ENCODE data around the gene PROKR1. TPM values are rescaled to one million over a fixed set of nuclear protein-coding genes. Genes with fewer than 3 reads are reported as not detected.
"Not testable (repeated sequence)": the region's sequence is repeated elsewhere in the genome, so short reads cannot be mapped to it uniquely, and the experiment has no call there.

The PROKR1 gene
- 0.40 TPM for polyA plus RNA-seq (ENCODE audit: insufficient read length)
- long read RNA-seq, donor 1: 0 reads
- long read RNA-seq, donor 2: 0 reads
- long read RNA-seq, donor 3: 0 reads
- long read RNA-seq, donor 4: 0 reads
- long read RNA-seq, donor 5: 0 reads
- long read RNA-seq, donor 6: 0 reads
- long read RNA-seq, donor 7: 0 reads
- long read RNA-seq, donor 8: 0 reads

DNA sequence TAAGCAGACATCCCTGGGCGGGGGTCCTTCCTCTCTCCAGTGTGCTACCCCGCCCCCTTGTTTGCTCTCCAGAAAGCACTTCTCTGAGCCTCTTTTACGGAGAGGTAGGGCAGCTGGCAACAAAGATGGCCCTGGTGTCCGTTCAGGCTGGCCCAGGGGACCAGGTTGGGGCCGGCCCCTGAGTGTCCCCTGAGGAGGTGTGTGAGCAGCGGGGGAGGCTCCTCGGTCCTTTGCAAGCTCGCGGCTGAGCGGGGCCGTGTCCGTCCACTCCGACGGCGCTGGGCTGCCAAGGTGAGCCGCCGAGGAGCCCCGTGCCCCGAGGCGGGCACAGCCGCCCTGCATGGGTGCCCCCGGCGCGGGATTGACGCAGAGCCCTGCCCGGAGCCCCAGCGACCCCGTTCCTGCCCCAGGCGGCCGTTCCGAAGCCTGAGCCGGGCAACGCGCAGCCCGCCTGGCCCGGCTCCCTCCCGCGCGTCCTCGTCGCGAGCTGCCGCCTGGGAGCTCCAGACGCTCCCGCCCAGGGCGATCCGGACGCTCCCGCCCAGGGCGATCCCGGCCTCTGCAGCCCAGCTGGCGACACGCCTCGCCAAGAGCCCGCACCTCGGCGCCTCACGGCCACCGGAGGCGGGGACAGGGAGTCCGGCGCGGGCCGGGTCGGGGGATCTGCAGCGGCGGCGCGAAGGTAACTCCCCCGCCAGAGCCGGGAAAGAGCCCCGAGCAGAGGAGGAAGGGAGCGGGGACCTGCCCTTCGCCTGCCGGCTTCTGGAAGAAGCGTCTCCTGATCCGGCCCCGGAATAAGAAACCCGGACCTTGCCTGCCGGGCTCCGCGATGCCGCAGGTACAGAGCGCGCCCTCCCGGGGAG, at the start of gene PROKR1:
Gene PROKR1, plus strand, starts transcription at position 569 of the 863 bp plus-strand sequence. CDS start 2,243 bp downstream, outside the sequence.
- peak; percentile 54 for DNase-seq

DNA sequence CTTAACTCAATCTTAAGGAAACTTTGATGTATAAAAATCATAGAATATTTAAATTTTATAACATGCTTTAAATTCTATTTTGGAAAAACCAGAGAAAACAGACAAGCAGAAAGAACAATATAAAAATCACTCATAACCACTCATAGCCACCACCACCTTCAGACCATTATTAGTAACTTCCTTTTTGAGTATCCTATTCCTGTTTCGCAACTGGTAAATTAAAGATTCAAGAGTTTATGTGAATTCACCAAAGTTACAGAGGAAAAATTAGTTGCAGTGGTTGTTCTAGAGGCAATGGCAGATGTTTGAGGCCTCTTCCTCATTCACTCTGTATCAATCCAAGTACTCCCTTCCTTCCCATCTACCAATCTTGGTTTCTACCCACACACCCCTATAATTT, 49.3 kb upstream of the PROKR1 start:
- no peak for DNase-seq

DNA sequence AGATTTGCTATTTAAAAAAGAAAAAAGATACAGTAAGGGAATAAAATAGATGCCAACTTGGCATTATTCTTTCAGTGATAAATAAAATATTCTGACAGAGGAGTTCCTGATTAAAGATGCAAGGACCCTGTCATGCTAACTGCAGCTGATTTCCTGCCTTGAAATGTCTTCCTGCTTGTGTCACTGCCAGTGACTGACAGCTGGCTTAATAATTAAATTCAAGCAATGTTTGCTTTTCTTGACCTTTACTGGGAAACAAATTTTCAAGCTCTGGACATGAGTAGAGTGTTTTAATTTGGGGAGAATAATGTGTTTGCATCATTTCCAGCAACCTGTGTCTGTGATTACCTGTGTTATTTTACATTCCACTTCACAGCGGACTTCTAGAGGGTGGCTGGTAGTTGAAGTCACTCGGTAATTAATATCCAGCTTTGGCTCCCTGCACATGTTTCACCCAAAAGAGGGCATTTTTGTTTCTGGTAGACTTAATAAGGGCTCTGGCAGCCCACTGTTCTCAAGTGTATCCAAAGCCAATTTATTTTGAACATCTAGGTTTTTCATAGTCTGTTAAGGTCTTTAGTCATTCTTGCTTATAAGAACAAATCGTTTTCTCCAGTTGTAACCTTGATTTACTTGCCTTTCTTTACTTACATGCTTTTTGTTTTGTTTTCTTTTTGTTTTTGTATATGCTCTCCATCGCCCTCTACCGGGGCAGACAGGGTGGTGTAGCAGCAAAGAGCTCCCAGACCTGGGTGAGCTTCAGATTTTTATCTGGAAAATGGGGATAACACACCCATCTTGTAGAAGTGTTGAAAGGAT, 48.5 kb upstream of the PROKR1 start:
- DNase-seq: peak; percentile 29

DNA sequence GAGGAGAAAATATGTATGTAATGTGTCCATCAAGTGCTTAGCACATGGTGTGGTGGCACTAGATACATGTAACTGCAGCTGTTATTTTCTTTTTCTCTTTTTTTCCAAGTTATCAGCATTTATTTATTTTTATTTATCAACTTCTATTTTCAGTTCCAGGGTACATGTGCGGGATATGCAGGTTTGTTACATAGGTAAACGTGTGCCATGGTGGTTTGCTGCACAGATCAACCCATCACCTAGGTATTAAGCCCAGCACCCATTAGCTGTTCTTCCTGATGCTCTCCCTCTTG, 47.9 kb upstream of the PROKR1 start:
- DNase-seq: not testable (repeated sequence)

DNA sequence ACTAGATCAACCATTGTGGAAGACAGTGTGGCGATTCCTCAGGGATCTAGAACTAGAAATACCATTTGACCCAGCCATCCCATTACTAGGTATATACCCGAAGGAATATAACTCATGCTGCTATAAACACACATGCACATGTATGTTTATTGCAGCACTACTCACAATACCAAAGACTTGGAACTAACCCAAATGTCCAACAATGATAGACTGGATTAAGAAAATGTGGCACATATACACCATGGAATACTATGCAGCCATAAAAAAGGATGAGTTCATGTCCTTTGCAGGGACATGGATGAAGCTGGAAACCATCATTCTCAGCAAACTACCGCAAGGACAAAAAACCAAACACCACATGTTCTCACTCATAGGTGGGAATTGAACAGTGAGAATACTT, 42.9 kb upstream of the PROKR1 start:
- not testable (repeated sequence) for DNase-seq

DNA sequence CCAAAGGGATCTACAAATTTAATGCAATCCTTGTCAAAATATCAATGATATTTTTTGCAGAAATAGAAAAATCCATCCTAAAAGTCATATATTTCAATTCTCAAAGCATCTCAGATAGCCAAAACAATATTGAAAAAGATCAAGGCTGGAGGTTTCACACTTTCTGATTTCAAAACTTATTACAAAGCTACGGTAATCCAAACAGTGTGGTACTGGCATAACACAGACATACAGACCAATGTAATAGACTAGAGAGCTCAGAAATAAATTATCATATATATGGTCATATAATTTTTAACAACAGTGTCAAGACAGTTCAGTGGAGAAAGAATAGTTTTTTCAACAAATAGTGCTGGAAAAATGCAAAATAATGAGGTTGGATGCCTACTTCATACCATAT, 40.3 kb upstream of the PROKR1 start:
- no peak for DNase-seq

DNA sequence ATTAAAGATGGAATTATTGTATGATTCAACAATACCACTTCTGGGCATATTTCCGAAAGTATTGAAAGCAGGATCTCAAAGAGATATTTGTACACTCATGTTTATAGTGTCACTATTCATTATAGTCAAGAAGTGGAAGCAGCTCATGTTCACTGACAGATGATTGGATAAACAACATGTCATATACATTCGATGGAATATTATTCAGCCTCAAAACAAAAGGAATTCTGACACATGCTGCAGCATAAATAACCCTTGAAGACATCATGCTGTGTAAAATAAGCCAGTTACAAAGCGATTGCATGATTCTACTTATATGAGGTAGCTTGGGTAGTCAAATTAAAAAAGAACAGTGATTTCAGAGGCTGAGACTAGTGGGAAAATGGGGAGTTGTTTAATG, 39.3 kb upstream of the PROKR1 start:
- DNase-seq: no peak

DNA sequence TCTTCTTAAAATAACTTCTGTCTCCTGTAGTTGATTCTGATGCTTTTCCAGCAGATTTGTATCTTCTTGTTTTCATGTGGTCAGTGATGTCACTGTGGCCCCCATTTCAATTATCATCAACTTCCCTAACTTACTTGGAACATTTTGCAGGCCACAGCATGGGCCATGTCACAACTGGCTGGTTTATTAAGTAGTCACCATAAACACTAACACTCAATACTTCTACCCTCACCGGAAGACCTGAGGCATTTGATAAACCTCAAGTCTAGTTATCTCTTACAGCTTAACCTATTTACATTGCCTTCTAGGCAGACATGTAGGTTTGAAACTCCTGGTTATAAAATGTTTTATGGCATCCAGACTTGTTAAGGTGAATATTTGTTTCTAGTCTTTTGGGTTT, 37.4 kb upstream of the PROKR1 start:
- DNase-seq: no peak

DNA sequence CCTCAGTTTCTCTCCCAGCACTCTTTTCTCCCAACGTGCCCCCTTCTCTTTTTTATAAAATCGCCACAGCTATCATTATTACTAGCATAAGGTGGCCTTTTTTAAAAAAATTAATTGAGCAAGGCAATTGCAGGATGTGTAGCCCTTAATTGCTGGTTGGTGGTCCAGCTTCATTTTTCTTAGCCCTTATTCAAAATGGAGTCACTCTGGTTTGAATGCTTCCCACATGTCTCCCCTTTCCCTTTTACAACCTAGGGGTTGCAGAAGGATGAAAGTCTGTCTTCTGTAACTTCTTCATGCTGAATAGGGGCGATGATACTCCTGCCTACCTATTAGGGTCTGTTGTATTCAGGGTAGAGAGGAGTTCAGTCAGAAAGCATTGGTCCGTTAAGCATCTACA, 36.6 kb upstream of the PROKR1 start:
- no peak for DNase-seq

DNA sequence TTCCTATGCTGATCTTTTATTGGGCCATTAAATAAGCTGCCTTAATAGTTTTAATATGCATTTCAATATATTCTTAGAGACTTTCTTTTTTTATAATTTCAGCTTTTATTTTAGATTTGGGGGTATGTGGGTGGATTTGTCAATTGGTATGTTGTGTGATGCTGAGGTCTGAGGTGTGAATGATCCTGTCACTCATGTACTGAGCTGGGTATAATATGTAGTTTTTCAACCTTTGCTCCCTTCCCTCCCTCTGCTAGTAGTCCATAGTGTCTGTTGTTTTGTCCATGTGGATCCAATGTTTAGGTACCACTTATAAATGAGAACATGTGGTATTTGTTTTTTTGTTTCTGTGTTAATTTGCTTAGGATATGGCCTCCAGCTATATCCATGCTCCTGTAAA, 35.5 kb upstream of the PROKR1 start:
- no peak for DNase-seq

DNA sequence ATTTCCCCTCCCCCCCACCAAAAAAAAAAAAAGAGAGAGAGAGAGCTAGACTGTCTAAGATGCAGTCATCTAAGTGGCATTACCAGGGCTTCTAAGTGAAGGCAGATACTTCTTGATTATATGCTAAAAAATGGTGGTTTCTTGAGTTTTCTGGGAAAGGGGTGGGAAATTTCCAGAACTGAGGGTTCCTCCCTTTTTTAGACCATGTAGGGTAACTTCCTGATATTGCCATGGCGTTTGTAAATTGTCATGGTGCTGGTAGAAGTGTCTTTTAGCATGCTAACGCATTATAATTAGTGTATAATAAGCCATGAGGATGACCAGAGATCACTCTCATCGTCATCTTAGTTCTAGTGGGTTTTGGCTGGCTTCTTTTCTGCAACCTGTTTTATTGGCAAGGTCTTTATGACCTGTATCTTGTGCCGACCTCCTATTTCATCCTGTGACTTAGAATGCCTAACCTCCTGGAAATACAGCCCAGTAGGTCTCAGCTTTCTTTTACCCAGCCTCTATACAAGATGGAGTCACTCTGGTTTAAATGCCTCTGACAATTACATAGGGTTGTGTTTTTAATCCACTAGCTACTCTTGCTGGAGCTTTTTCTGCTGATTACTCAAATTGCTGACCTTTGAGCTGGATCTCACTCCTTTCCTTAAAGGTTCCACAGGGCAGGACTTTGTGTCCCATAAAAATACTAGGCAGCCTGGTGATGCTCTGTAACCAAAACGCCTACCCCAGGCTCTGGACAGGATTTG, 30.4 kb upstream of the PROKR1 start:
- no peak for DNase-seq

DNA sequence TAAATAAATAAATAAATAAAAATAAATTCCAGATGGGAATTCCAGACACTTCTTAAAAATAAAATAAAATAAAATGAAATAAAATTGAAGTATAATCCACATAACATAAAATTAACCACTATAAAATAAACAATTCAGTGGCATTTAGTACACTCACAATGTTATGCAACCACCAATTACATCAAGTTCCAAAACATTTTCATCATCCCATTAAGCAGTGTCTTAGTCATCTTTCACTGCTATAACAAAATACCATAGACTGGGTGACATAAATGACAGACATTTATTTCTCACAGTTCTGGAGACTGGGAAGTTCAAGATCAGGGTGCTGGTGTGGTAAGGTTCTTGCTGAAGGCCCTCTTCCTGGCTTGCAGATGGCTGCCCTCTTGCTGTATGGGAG, 22.6 kb upstream of the PROKR1 start:
- no peak for DNase-seq

DNA sequence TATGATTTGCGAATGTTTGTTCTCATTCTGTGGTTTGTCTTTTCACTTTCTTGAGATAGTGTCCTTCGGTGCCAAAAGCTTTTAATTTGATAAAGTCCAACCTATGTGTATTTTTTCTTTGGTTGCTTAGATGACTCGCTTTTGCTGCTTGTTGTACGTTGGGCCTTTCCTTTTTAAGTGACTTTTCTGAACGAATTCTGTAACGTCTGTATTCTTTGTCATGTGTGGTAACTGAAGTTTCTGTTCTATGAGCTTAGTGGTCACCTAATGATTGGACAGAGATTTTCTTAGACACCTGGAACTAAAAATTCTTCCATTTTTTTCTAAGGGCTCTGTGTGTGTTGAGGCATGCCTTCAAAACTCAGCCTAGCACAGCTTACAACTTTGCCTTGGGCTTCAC, 19.6 kb upstream of the PROKR1 start:
- DNase-seq: no peak

DNA sequence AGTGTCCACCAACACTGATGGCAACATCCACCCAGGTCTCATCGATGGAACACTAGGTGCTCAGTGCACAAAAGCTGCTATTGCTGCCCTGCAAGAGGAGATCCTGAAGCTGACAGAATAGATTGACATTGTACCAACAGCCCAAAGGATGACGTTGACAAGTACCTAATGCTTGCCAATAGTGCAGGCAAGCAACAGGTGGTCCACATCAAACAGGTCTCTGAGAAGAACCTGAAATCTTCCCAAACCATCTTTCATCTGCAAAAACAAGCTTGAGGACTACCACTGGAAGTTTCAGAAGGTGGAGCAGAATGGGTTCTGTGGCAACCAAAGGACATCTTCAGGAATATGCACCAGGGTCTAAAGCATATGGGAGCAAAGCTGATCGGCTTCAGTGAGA, 15.8 kb upstream of the PROKR1 start:
- DNase-seq: no peak

DNA sequence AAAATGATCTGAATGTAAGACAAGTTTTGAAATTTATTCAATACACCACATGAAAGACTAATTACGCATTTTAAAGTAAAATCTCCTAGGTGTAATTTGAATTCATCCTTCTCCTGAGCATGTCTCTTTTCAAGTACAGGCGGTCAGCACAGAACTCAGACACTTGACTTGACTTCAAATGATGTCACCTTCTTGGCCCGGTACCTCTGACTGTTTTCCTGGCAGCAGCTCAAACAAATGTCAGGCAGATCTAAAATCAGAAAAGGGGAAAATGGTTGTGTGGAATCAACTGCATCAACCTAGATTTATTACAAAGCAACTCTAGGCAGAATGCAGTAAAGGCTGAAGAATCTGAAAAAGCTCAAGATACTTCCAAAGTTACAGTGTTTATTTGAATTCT, 11.4 kb upstream of the PROKR1 start:
- DNase-seq: no peak

DNA sequence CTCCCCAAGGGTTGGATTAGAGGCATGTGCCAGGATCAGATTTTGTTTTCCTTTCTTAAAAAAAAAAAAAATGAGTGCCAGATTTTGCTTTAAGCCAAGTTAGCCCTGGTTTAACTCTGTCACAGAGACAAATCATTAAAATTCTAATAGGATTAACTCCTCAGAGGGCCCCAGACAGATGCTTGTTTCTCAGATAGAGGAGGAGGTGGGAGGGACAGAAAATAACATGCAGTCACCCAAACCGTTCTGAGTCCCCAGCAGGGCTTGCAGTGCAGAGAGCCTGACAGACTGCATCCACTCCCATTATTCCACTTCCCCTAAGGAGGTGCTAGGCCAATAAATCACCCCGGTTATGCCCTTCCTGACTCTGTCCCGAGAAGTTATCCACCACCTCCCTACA, 6.3 kb upstream of the PROKR1 start:
- DNase-seq: no peak

DNA sequence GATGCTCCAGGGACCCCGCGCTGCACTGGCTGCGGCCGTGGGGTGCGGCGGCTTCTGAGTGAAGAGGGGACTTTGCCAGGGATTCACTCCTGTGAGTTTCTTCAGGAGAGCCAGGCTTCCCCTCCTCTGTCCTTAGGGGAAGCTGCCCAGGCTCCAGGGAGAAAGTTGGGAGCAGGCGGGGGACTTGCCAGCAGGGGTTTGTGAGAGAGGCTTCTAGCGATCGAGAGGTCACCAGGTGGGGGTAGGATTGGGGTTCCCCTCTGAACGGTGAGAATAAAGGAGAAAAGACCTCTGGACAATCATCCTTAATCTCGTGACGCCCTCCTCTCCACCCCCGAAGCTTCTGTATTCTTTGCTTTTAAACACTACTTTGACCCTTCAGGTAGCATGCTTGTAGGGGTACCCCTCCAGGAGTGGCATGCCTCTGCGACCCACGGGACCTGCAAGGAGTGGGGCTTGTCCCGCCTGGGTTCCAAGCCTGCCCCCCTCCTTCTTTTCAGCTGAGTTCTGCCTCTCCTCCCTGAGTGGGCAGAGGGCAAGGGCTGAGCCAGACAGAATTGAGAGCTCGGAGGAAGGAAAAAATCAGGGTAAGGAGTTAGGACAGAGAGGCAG, 601 bp downstream of the PROKR1 start:
- no peak for DNase-seq

DNA sequence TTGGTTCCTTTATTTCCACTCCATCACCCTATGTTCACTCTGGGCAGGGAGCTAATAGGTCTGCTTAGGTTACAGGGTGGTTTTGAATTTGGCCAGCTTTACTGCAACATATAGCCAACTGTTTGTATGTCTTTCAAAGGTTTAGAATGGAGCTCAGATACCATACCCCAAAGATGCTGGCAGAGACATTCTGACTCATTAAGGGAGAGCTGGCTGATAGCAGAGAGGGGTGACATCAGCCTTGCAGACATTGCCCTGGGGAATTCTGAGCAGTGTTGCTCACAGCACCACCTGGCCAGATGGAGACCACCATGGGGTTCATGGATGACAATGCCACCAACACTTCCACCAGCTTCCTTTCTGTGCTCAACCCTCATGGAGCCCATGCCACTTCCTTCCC, 2.1 kb downstream of the PROKR1 start:
- DNase-seq: no peak

DNA sequence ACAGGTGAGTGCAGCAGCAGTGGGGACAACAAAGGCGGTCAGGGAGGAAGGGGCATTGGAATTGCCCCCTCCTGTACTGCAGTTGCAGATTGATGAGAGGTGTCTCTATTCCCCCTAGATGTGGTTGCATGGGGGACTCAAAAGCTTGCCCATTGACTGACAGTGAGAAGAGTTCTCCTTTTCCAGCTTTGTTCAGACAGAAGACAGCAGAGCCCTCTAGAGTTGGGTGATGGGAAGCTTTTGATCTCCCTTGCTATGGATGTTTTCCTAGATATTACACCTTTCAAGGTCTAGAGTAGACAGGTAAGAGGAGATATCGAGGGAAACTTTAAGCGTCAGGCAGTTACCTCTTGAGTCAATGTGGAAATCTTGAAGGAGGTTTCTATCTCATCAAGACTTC, 2.9 kb downstream of the PROKR1 start:
- no peak for DNase-seq

DNA sequence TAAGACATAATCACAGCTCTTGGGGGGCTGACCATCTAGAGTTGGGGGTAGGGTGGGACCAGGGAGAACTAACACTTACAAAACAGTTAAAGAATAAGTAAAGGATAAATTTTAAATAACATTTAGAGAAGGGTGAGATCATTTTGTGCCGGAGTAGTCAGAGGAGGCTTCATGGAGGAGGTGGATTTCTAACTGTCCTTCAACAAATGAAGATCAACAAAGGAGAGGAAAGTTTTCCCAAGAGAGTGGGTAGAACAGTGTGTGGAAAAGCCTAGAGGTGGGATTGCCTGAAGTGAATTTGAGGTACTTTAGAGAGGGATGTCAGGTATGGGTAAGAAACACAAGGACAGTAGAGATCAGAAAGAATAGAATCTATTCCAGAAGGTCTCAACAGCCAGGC, 7.3 kb downstream of the PROKR1 start:
- DNase-seq: no peak

DNA sequence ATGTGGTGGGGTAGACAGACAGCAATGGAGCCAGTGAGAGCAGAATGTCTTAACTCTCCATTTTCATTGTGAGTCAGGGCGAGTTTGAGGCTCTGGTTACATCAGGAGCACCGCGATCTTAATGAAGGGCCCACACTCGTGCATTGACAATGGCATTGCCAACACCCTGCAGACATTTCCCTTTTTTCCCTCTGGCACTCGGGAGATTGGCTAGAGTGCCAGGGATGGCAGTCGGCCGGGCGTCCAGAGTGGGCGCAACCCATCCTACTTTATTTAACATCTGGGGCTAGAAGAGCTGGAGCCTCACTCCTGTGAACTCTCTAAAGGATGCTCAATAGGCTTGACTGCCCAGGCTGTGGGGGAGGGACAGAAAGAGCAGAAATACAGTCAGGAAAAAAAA, 9.7 kb downstream of the PROKR1 start:
- DNase-seq: no peak

DNA sequence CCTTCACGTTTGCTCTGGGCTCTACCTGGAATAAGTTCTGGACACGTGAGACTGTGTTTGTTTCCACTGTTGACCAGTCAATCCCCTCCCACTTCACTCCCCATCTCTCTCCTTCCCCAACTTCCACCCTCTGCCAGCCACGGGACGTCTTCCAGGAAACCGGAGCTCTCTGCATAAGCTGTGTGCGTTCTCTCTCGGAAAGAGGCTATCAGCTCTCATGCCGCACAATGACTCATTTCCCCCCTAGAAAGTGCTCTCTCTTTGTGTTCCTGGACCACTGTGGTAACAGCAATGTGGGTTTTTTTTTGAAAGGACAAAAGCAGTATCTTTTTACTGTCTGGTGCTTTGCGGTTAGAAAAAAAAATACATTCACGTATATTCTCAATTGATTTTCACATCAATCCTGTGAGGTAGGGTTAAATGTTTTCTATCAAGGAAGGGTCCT, 10.2 kb downstream of the PROKR1 start:
- DNase-seq: no peak
